HG02571 (cell line): ENCODE data around the gene MACROD2.

Experiments used
- ATAC-seq: cut with Tn5 transposase; IDR thresholded peaks from one replicate; pipeline ENCODE4 v1.9.1; 2021; ENCODE audit warnings: mild to moderate bottlenecking, moderate library complexity; ENCODE audit not compliant: unreplicated experiment

Gene MACROD2

GRCh38 chr20:15570156-15570555 lies 1574.8 kb downstream of the MACROD2 start:
- ATAC-seq, result no peak

- no peak for ATAC-seq
Measured at GRCh38 chr20:15571056-15571455, 1575.7 kb downstream of the MACROD2 start.

- no peak for ATAC-seq
Measured at GRCh38 chr20:15575255-15575654, 1579.9 kb downstream of the MACROD2 start.

- ATAC-seq, result no peak
Measured at GRCh38 chr20:15576411-15576810, 1581.1 kb downstream of the MACROD2 start.

- no peak for ATAC-seq
Measured at GRCh38 chr20:15578113-15578512, 1582.8 kb downstream of the MACROD2 start.

GRCh38 chr20:15579688-15580087 lies 1584.4 kb downstream of the MACROD2 start:
- ATAC-seq, result no peak

GRCh38 chr20:15582146-15582760 lies 1586.9 kb downstream of the MACROD2 start:
- no peak for ATAC-seq

- ATAC-seq, result no peak
Measured at GRCh38 chr20:15584507-15584906, 1589.2 kb downstream of the MACROD2 start.

GRCh38 chr20:15593081-15593480 lies 1597.8 kb downstream of the MACROD2 start:
- ATAC-seq, result no peak

GRCh38 chr20:15594158-15594695 lies 1598.9 kb downstream of the MACROD2 start:
- ATAC-seq, result no peak

- ATAC-seq, result no peak
Measured at GRCh38 chr20:15596220-15596890, 1601.0 kb downstream of the MACROD2 start.

GRCh38 chr20:15597306-15597705 lies 1602.0 kb downstream of the MACROD2 start:
- no peak for ATAC-seq

GRCh38 chr20:15599961-15600360 lies 1604.6 kb downstream of the MACROD2 start:
- no peak for ATAC-seq

GRCh38 chr20:15600565-15600964 lies 1605.2 kb downstream of the MACROD2 start:
- ATAC-seq, result no peak

- ATAC-seq, result no peak
Measured at GRCh38 chr20:15603506-15603905, 1608.2 kb downstream of the MACROD2 start.

- no peak for ATAC-seq
Measured at GRCh38 chr20:15603978-15604805, 1608.9 kb downstream of the MACROD2 start.

- ATAC-seq, result no peak
Measured at GRCh38 chr20:15609921-15610320, 1614.6 kb downstream of the MACROD2 start.

GRCh38 chr20:15610787-15611186 lies 1615.5 kb downstream of the MACROD2 start:
- no peak for ATAC-seq

GRCh38 chr20:15611541-15611940 lies 1616.2 kb downstream of the MACROD2 start:
- no peak for ATAC-seq

GRCh38 chr20:15612198-15612597 lies 1616.9 kb downstream of the MACROD2 start:
- ATAC-seq, result no peak

- ATAC-seq, result no peak
Measured at GRCh38 chr20:15612769-15613168, 1617.5 kb downstream of the MACROD2 start.

GRCh38 chr20:15613530-15613929 lies 1618.2 kb downstream of the MACROD2 start:
- ATAC-seq, result no peak
